H9 (cell line): ENCODE measurements around the gene PIAS3. TPM values are rescaled to one million over a fixed set of nuclear protein-coding genes. Genes with fewer than 3 reads are reported as not detected.

ENCODE experiments used
- DNase-seq: peaks from one replicate; pipeline ENCODE4 v3.0.0-alpha.2; 2017
- H2AFZ ChIP-seq: one replicate; pipeline ENCODE4 v1.6.1; 2013; ENCODE audit warnings: mild to moderate bottlenecking, low read length, control low read depth, moderate library complexity
- H2AK5ac ChIP-seq: 2 replicates; pipeline ENCODE4 v1.6.1; 2013; ENCODE audit warnings: low read length, control low read depth, mixed read lengths; ENCODE audit not compliant: insufficient read length
- H2BK120ac ChIP-seq: one replicate; pipeline ENCODE4 v1.6.1; 2013; ENCODE audit warnings: low read depth, mild to moderate bottlenecking, low read length, control low read depth, inconsistent platforms; ENCODE audit not compliant: poor library complexity, severe bottlenecking
- H2BK12ac ChIP-seq: 2 replicates; pipeline ENCODE4 v1.6.1; 2013; ENCODE audit warnings: low read length, control low read depth, mixed read lengths, low read depth; ENCODE audit not compliant: insufficient read length
- H2BK15ac ChIP-seq: 2 replicates; pipeline ENCODE4 v1.6.1; 2013; ENCODE audit warnings: low read depth, low read length, control low read depth
- H2BK20ac ChIP-seq: one replicate; pipeline ENCODE4 v1.6.1; 2013; ENCODE audit warnings: low read depth, mild to moderate bottlenecking, low read length, control low read depth, inconsistent platforms; ENCODE audit not compliant: poor library complexity, severe bottlenecking
- H2BK5ac ChIP-seq: 2 replicates; pipeline ENCODE4 v1.6.1; 2013; ENCODE audit warnings: low read length, control low read depth, mixed read lengths; ENCODE audit not compliant: insufficient read length
- H3K14ac ChIP-seq: 2 replicates; pipeline ENCODE4 v1.6.1; 2013; ENCODE audit warnings: low read length, control low read depth; ENCODE audit not compliant: insufficient read depth
- H3K18ac ChIP-seq: 2 replicates; pipeline ENCODE4 v1.6.1; 2013; ENCODE audit warnings: low read depth, mild to moderate bottlenecking, mixed read lengths, low read length, control low read depth; ENCODE audit not compliant: insufficient read length
- H3K23ac ChIP-seq: 2 replicates; pipeline ENCODE4 v1.6.1; 2013; ENCODE audit warnings: low read length, control low read depth, mixed read lengths, low read depth; ENCODE audit not compliant: insufficient read length
- H3K23me2 ChIP-seq: 2 replicates; pipeline ENCODE4 v1.6.1; 2013; ENCODE audit warnings: low read depth, mild to moderate bottlenecking, mixed read lengths, low read length, control low read depth; ENCODE audit not compliant: insufficient read length, poor library complexity, severe bottlenecking
- H3K27ac ChIP-seq: 2 replicates; pipeline ENCODE4 v1.5.1; 2013; ENCODE audit warnings: low read length, control low read depth, mixed read lengths, low read depth; ENCODE audit not compliant: insufficient read length
- H3K27me3 ChIP-seq: 2 replicates; pipeline ENCODE4 v1.6.1; 2013; ENCODE audit warnings: low read length, control low read depth, inconsistent platforms; ENCODE audit not compliant: insufficient read depth
- H3K4ac ChIP-seq: 2 replicates; pipeline ENCODE4 v1.6.1; 2013; ENCODE audit warnings: low read depth, mild to moderate bottlenecking, control low read depth, inconsistent platforms, low read length, moderate library complexity
- H3K4me1 ChIP-seq: 2 replicates; pipeline ENCODE4 v1.6.1; 2013; ENCODE audit warnings: low read length, control low read depth, inconsistent platforms; ENCODE audit not compliant: insufficient read depth
- H3K4me2 ChIP-seq: 2 replicates; pipeline ENCODE4 v1.6.1; 2013; ENCODE audit warnings: low read length, control low read depth, mixed read lengths; ENCODE audit not compliant: insufficient read length, insufficient read depth
- H3K56ac ChIP-seq: 2 replicates; pipeline ENCODE4 v1.6.1; 2013; ENCODE audit warnings: low read depth, mild to moderate bottlenecking, mixed read lengths, low read length, control low read depth; ENCODE audit not compliant: insufficient read length
- H3K79me1 ChIP-seq: 2 replicates; pipeline ENCODE4 v1.6.1; 2013; ENCODE audit warnings: low read depth, mild to moderate bottlenecking, moderate library complexity, low read length, control low read depth, inconsistent platforms; ENCODE audit not compliant: insufficient read depth, poor library complexity, severe bottlenecking
- H3K79me2 ChIP-seq: 2 replicates; pipeline ENCODE4 v1.6.1; 2013; ENCODE audit warnings: low read length, control low read depth, inconsistent platforms; ENCODE audit not compliant: insufficient read depth
- H3K9ac ChIP-seq: 2 replicates; pipeline ENCODE4 v1.6.1; 2013; ENCODE audit warnings: low read length, control low read depth, mixed read lengths; ENCODE audit not compliant: insufficient read length; ENCODE audit errors: extremely low read depth
- H3K9me3 ChIP-seq: one replicate; pipeline ENCODE4 v1.6.1; 2013; ENCODE audit warnings: low read depth, low read length, inconsistent platforms; ENCODE audit not compliant: control insufficient read depth
- H3T11ph ChIP-seq: one replicate; pipeline ENCODE4 v1.6.1; 2013; ENCODE audit warnings: mild to moderate bottlenecking, low read length, control low read depth, inconsistent platforms
- H4K20me1 ChIP-seq: one replicate; pipeline ENCODE4 v1.6.1; 2013; ENCODE audit not compliant: control insufficient read depth, insufficient read length, insufficient read depth
- H4K5ac ChIP-seq: 2 replicates; pipeline ENCODE4 v1.6.1; 2013; ENCODE audit warnings: low read depth, mild to moderate bottlenecking, mixed read lengths, low read length, control low read depth; ENCODE audit not compliant: insufficient read length
- H4K8ac ChIP-seq: replicated peaks from 2 replicates; pipeline ENCODE4 v1.6.1; 2013; ENCODE audit warnings: low read length, control low read depth, mixed read lengths, low read depth; ENCODE audit not compliant: insufficient read length
- H4K91ac ChIP-seq: 2 replicates; pipeline ENCODE4 v1.6.1; 2013; ENCODE audit warnings: low read depth, mild to moderate bottlenecking, moderate library complexity, mixed read lengths, low read length, control low read depth; ENCODE audit not compliant: insufficient read length
- H3K27ac Mint-ChIP-seq, 3 experiments: 2 replicates in 2 of 3; 3 replicates in 1 of 3; pipeline ENCODE4 v1.8.0; 2020 to 2021; ENCODE audit warnings: mixed read lengths in 3 of 3, mild to moderate bottlenecking in 1 of 3, moderate library complexity in 1 of 3
- H3K27me3 Mint-ChIP-seq: 2 replicates; pipeline ENCODE4 v1.8.0; 2021; ENCODE audit warnings: low read depth, mild to moderate bottlenecking, moderate library complexity, mixed read lengths
- H3K36me3 Mint-ChIP-seq, 3 experiments: 2 replicates in 2 of 3; 3 replicates in 1 of 3; pipeline ENCODE4 v1.8.0; 2020 to 2021; ENCODE audit warnings: low read depth in 3 of 3, mixed read lengths in 3 of 3; ENCODE audit not compliant: insufficient read depth in 1 of 3
- H3K4me1 Mint-ChIP-seq, 2 experiments: 2 replicates each; pipeline ENCODE4 v1.8.0; 2020; ENCODE audit warnings: mixed read lengths in 2 of 2
- H3K4me3 Mint-ChIP-seq, 2 experiments: 2 replicates in 1 of 2; 3 replicates in 1 of 2; pipeline ENCODE4 v1.8.0; 2020 to 2021; ENCODE audit warnings: mild to moderate bottlenecking in 2 of 2, mixed read lengths in 2 of 2, moderate library complexity in 1 of 2
- H3K9me3 Mint-ChIP-seq, 2 experiments: 2 replicates in 1 of 2; 3 replicates in 1 of 2; pipeline ENCODE4 v1.8.0; 2020; ENCODE audit warnings: mild to moderate bottlenecking in 2 of 2, mixed read lengths in 2 of 2, moderate library complexity in 1 of 2
- total RNA-seq: library from RNA; stranded (reverse); gene quantifications from 2 replicates; pipeline ENCODE4 v1.2.1, GENCODE V29; 2021
- TF ChIP-seq, protein P1 (sequence below): fragments of 200-600 bp; sonication (generic); conservative IDR thresholded peaks from 3 replicates; pipeline ENCODE4 v1.8.0; 2021; ENCODE audit warnings: antibody characterized with exemption, mild to moderate bottlenecking

PIAS3 gene
- total RNA-seq, 1 experiment from 2014 or later = 33.9 TPM

DNA sequence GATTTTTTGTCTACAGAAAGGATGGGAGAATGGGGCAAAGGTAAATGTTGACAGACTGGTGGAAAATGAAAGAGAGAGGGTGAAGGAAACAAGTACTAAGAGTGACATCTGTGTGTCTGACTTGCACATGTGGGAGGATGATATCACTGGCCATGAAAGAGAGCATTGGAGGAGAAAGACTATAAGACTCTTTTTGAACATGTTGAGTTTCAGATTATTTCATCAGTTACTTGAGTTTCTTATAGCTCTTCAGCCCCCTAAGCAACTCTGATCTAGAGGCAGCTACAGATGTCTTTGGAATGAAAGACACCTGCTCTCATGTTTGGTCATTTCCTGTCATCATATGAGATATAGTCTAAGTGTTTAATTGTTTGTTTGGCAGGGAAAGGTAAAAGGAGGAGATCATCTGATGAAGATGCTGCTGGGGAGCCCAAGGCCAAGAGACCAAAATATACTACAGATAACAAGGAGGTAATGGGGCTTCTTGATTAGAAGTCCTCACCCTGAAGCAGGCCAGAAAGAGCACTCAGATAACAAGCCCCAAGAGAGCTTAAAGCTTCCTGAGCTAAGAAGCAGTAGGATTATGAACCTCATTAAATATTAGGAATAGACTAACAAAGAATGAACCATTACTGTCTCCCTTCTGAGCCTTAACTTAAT is 30.4 kb downstream of the PIAS3 start:
- no peak overlapping the region for H4K91ac ChIP-seq
- TF ChIP-seq, protein P1, sequence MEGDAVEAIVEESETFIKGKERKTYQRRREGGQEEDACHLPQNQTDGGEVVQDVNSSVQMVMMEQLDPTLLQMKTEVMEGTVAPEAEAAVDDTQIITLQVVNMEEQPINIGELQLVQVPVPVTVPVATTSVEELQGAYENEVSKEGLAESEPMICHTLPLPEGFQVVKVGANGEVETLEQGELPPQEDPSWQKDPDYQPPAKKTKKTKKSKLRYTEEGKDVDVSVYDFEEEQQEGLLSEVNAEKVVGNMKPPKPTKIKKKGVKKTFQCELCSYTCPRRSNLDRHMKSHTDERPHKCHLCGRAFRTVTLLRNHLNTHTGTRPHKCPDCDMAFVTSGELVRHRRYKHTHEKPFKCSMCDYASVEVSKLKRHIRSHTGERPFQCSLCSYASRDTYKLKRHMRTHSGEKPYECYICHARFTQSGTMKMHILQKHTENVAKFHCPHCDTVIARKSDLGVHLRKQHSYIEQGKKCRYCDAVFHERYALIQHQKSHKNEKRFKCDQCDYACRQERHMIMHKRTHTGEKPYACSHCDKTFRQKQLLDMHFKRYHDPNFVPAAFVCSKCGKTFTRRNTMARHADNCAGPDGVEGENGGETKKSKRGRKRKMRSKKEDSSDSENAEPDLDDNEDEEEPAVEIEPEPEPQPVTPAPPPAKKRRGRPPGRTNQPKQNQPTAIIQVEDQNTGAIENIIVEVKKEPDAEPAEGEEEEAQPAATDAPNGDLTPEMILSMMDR = no peak
- no peak overlapping the region; a peak in 1 of 7 replicates for H3K27ac Mint-ChIP-seq

More for the DNA sequence above, 30.4 kb downstream of the PIAS3 start:
- Histone ChIP-seq H3K4me2 (no peak overlapping the region), H3K79me1 (peaks cover 3% of the 10 kb centered on the region), H3K27ac (no peak overlapping the region), H2BK5ac (no peak overlapping the region), H4K20me1 (no peaks in the 10 kb centered on the region), H3K9me3 (no peaks in the 10 kb centered on the region), H3K27me3 (no peaks in the 10 kb centered on the region), H4K5ac (no peak overlapping the region), H3T11ph (no peak overlapping the region), H3K9ac (no peak overlapping the region), H3K18ac (no peak overlapping the region), H3K23me2 (peaks cover 7% of the 10 kb centered on the region), H3K4me1 (no peaks in the 10 kb centered on the region), H3K4ac (no peak overlapping the region), H2BK120ac (no peak overlapping the region), H2BK15ac (no peak overlapping the region), H4K8ac (no peak overlapping the region), H3K79me2 (peaks cover 3% of the 10 kb centered on the region; the same call in 1 of the 2 replicates), H2BK20ac (no peak overlapping the region), H3K14ac (no peak overlapping the region), H3K56ac (no peak overlapping the region), H3K23ac (no peak overlapping the region), H2BK12ac (no peak overlapping the region), H2AK5ac (no peak overlapping the region), H2AFZ (no peak overlapping the region)
- H3K9me3 Mint-ChIP-seq = no peaks in the 10 kb centered on the region; a peak in 1 of 5 replicates
- no peak overlapping the region for H3K4me3 Mint-ChIP-seq
- peaks cover 7% of the 10 kb centered on the region in 2 experiments; a peak in 2 of 4 replicates for H3K4me1 Mint-ChIP-seq
- DNase-seq = no peak
- no peaks in the 10 kb centered on the region; the same call in 1 of the 2 replicates for H3K27me3 Mint-ChIP-seq
- peaks cover 38 to 73% (median 71%) of the 10 kb centered on the region in 3 experiments for H3K36me3 Mint-ChIP-seq
